Gastrocnemius medialis (tissue), 4 donors: ENCODE data around the gene TMEM117.

Experiments used
- CTCF ChIP-seq, 5 experiments: fragments of 450-650 bp in 3 of 5; fragments of 200-600 bp in 2 of 5; sonication (generic) in 2 of 5; IDR thresholded peaks in 4 of 5; conservative IDR thresholded peaks in 1 of 5; 1 replicate in 4 of 5; 2 replicates in 1 of 5; pipeline ENCODE4 v1.5.1; 2016 to 2019; ENCODE audit warnings: antibody characterized with exemption in 5 of 5, mild to moderate bottlenecking in 3 of 5, moderate library complexity in 3 of 5
- POLR2A ChIP-seq, 2 donors: fragments of 450-650 bp; IDR thresholded peaks; one replicate each; pipeline ENCODE4 v1.6.1; 2017; ENCODE audit warnings: antibody characterized with exemption in 2 of 2, mild to moderate bottlenecking in 2 of 2, moderate library complexity in 2 of 2

DNA sequence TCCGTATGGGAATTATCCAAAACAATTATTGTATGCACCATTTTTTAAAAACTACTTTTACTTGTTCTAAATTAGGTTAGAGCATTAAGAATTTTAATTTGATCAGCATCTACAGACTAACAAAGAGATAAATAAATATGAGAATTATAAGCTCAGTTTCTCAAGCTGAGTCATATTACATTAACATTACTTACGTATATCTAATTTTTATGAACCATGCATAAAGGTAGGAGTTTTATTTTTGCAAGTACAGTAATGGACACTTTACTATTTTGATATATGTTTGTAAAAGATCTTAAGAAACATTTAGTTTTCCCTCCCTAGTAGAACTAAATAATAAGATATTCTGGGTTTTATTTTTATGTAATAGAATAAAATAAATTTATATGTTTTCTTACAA, 410.1 kb downstream of the TMEM117 start:
- no peak for TF ChIP-seq CTCF (IDR thresholded peaks at IDR 0.05 in 4 of 5, conservative IDR thresholded peaks at IDR 0.05 in 1 of 5)
- no peak for TF ChIP-seq POLR2A (IDR thresholded peaks at IDR 0.05)
